ENCODE results near the gene ZFP64.
"Not testable (repeated sequence)": the region's sequence is repeated elsewhere in the genome, so short reads cannot be mapped to it uniquely, and the experiment has no call there.

The ZFP64 gene

DNA sequence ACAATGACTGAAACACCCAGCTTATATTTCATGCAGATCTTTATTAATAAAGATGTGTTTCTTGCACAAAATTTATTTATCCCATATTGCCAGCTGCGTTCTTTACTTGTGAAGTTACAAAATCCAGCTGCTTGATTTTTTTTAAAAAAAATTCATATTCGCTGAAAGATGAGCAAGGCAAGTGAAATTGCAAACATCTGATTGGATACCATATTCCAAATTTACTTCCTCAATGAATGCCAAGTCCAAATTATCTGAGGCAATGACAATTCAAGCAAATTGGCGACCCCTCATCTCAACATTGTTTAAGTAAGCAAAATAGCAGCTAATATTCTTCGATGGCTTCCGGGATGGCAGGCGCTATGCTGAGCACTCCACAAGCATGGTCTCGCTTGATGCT is 37.7 kb downstream of the ZFP64 start:
- no peak for DNase-seq

DNA sequence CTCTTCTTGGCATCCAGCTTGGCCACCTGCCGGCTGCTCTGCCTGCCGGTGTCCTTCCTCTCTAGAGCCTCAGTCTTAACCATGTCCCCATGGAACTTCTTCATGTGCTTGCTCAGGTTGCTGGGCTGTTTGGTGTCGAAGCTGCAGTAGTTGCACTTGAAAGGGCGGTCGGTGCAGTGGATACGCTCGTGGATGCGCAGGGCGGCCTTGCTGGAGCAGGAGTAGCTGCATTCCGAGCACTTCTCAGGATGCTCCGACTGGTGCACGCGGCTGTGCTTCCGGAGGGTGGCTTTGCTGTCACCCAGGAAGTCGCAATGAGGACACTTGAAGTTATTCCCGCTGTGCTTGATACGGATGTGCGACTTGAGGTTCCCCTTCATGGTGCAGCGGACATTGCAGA is 38.7 kb downstream of the ZFP64 start:
- no peak for DNase-seq

DNA sequence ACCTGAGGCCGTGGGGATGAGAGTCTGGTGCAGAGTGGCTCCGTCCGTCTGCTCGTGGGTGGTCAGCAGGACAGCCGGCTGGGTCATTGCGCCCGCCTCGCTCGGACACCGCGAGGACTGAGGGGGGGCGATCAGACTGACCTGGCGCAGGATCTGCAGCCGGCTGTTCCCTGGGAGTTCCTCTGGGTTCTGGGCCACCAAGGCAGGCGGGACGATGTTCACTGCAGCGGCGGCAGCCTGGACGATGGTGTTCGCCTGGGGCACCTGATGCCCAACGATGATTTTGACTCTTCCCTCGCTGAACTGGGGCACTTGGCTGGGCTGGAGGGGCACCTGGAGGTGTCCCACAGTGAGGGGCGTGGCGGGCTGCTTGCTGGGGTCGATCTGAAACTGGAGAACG is 39.2 kb downstream of the ZFP64 start:
- no peak for DNase-seq

DNA sequence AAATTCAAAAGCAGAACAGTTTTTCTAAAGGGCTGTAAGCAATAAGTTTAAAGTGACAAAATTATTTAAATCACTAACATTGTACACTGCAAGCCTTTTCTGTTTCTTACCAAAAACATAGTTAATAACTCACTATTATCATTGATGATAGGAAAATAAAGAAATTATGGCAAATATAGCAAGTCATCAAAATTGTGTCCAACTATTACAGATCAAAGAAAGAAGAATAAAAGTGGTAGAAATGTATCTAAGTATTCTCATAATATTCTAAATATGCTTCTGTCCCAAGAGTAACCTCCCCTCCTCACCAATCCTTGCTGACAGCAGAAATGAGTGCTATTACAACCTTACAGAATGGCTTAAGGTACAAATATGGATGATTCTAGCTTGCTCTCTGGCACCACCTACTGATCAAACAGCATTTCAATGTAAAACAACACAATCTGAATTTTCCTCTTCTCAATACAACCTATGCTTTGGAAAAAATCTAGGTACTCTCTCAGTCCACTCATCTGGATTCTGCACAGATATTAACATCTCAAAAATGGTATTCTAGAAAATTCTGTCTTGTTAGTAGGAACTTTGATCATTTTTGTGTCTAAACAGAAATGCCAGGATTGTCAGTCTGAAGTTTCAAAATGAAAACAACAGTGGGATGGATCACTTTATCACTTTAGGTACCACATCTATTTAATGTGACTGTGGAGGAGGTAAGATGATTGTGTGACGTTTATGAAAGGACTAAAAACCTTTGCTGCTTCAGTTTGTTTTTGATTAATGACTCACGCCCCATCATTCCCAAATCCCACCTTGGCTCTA is 40.9 kb downstream of the ZFP64 start:
- DNase-seq: no peak

DNA sequence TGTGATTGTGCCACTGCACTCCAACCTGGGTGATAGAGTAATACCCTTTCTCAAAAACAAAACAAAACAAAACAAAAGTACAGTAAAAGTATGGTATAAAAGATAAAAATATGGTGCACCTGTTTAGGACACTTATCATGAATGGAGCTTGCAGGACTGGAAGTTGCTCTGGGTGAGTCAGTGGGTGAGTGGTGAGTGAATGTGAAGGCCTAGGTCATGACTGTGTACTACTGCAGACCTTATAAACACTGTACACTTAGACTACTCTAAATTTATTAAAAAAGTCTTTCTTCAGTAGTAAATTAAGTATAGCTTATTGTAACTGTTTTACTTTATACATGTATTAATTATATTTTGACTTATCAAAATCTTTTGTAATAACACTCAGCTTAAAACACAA is 46.0 kb downstream of the ZFP64 start:
- DNase-seq: no peak

DNA sequence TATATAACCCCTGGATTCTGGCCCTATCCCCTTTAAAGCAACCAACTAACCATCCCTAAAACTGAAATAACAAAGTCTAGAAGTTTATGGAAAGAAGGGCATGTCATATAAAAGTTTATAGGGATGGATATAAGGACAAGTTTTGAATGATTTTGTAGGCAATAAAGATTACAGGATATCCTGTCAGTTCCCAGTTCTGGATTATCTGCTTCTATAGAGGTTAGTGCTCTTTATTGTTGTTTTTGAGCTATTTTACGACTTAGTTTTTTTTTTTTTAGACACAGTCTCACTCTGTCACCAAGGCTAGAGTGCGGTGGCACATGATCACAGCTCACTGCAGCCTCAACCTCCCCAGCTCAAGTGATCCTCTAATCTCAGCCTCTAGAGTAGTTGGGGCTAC is 48.3 kb downstream of the ZFP64 start:
- no peak for DNase-seq

DNA sequence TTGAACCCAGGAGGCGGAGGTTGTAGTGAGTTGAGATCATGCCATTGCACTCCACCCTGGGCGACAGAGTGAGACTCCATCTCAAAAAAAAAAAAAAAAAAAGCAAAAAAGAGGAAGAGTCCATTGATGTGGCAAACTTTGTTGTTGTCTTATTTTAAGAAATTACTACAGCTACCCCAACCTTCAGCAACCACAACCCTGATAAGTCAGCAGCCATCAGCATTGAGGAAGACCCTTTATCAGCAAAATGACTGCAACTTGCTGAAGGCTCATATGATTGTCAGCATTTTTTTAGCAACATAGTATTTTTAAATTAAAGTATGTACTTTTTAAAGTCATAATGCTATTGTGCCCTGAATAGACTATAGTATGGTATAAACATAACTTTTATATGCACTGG is 48.8 kb downstream of the ZFP64 start:
- no peak for DNase-seq

DNA sequence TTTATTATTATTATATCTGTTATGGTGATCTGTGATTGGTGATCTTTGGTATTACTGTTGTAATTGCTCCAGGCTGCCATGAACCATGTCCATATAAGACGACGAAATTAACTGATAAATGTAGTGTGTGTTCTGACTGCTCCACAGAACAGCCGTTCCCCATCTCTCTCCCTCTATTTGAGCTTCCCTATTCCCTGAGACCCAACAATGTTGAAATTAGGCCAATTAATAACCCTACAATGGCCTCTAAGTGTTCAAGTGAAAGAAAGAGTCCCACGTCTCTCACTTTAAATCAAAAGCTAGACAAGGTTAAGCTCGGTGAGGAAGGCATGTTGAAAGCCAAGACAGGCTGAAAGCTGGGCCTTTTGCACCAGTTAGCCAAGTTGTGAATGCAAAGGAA is 51.6 kb downstream of the ZFP64 start:
- no peak for DNase-seq

DNA sequence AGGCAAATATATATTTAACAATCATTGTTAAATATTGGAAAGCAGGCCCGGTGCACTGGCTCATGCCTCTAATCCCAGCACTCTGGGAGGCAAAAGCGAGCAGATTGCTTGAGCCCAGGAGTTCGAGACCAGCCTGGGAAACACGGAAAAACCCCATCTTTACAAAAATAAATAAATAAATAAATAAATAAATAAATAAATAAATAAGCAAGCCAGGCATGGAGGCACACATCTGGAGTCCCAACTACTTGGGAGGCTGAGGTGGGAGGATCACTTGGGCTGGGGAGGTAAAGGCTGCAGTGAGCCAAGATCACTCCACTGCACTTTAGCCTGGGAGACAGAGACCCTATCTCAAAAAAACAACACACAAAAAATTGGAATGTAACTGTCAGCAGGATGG is 53.7 kb downstream of the ZFP64 start:
- no peak for DNase-seq

DNA sequence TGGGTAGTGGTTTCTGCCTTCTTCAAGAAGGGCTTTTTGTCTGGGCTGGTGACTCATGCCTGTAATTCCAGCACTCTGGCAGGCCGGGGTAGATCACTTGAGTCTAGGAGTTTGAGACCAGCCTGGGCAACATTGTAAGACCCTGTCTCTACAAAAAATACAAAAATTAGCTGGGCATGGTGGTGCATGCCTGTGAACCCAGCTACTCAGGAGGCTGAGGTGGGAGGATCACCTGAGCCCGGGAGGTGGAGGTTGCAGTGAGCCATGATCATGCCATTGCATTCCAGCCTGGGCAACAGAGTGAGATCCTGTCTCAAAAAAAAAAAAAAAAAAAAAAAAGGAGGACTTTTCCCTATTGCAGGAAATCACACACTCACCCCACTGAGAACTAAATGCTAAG is 57.9 kb downstream of the ZFP64 start:
- DNase-seq: not testable (repeated sequence)

DNA sequence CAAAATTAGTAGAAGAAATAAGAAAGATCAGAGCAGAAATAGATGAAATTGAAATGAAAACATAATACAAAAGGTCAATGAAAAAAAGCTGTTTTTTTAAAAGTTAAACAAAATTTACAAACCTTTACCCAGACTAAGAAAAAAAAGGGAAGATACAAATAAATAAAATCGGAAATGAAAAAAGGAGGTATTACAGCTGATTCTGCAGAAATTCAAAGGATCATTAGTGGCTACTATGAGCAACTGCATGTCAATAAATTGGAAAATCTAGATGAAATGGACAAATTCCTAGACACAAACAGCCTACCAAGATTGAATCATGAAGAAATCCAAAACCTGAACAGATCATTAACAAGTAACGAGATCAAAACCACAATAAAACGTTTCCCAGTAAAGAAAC is 59.2 kb downstream of the ZFP64 start:
- DNase-seq: no peak

DNA sequence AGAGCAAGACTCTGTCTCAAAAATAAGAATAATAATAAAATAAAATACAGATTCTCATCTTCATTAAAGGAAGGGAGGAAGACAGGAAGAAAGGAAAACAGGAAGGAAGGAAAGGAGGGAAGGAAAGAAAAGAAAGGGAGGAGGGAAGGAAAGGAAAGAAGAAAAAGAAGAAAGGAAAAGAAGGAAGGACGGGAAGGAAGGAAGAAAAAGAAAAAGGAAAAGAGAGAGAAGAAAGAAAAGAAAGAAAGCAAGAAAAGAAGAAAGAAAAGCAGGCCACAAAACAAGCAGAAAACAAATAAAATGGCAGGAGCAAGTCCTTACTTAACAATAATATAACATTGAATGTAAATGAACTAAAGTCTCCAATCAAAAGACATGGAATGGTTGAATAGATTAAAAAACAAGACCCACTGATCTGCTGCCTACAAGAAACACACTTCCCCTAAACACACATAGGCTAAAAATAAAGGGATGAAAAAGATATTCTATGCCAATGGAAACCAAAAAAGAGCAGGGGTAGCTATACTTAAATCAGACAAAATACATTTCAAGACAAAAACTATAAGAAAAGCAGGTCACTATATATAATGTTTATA is 60.4 kb downstream of the ZFP64 start:
- DNase-seq: no peak

DNA sequence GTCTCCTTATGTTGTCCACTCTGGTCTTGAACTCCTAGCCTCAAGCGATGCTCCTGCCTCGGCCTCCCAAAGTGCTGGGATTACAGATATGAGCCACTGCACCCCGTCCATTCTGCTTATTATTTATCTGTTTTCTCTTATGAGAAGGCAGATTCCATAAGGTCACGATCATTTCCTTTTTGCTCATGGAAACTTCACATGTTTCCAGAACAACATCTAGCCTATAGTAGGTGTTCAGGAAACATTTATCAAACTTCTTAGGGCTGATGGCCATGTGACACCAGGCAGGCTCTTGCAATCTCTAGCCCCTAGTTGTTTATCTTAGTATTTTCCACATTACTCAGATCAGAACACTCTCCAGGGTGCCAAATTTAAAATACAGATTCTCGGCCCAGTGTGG is 61.2 kb downstream of the ZFP64 start:
- DNase-seq: no peak

DNA sequence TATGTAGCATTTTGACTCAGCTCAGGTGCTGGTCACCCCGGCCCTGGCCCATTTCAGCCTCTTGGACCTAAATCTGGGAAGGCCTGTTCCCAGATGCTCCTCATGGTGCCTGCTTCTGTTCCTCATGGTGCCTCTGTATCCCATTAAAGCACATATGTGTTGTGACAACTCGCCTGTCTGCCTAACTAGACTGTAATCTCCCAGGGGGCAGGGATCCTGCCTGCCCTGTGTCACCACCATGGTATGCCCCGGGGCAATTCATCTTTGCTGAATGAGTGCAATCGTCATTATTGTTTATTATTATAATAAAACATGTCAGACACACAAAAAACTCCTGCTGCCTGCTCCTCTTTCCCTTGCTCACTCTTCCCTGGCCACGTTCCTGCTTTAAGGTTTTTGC is 62.0 kb downstream of the ZFP64 start:
- no peak for DNase-seq

DNA sequence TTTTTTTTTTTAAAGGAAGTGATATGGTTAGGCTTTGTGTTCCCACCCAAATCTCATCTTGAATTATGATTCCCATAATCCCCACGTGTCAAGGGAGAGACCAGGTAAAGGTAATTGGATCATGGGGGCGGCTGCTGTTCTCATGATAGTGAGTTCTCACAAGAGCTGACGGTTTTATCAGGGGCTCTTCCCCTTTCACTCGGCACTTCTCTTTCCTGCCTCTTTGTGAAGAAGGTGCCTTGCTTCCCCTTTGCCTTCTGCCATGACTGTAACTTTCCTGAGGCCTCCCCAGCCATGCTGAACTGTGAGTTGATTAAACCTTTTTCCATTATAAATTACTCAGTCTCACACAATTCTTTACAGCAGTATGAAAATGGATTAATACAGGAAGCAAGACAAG is 64.3 kb downstream of the ZFP64 start:
- no peak for DNase-seq

DNA sequence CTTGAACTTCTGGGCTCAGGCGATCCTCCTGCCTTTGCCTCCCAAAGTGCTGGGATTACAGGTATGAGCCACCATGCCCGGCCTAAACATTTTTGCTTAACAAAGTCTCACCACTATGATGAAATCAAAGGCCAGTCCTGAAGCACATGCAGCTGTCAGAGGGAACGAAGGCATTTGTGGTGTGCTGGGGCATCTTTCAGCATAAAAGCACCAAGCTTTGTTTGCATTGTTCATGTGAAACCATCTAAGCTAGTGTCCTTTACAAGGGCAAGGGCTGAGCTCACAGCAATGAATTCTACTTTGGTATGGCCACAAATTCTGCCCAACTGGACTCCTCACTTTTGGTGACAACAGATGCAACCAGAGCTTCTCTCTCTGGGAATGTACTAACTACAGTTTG is 66.8 kb downstream of the ZFP64 start:
- no peak for DNase-seq

DNA sequence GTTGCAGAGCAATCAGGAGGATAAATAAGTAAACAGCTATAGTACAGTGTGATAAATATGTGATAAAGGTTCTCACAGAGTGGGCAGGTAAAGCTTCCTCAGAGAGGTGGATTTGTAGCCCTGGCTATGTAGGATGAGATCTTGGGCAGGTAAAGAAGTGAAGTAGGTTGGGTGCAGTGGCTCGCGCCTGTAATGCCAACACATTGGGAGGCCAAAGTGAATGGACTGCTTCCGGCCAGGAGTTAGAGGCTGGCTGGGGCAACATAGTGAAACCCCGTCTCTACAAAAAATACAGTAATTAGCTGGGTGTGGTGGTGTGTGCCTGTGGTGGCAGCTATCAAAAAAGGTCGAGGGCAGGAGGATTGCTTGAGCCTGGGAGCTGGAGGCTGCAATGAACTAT is 72.9 kb downstream of the ZFP64 start:
- no peak for DNase-seq

DNA sequence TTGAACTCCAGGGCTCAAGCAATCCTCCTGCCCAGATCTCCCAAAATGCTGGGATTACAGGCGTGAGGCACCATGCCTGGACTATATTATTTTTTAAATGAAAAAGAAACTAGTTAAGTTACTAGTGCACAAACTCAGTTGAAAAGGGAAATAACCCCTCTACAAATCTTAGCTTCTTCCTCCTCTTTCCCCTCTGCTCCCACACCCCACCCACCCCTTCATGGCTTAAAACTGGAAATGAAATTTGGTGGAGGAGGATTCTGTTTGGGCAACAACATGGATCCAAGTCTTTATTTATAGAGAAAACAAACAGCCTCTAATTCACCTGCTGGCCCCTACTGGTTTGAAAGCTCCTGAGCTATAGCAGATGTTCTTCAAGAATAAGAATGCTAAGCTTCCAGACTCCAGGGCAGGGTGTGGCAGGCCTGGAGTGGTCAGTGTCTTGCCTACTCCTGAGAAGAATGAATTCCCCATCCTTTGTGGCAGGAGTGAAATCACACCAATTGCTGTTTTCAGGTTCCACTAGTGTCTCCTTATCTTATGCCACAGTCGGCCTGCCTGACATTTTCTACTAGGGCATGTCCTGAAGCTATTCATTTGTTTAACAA is 73.5 kb downstream of the ZFP64 start:
- DNase-seq: no peak

DNA sequence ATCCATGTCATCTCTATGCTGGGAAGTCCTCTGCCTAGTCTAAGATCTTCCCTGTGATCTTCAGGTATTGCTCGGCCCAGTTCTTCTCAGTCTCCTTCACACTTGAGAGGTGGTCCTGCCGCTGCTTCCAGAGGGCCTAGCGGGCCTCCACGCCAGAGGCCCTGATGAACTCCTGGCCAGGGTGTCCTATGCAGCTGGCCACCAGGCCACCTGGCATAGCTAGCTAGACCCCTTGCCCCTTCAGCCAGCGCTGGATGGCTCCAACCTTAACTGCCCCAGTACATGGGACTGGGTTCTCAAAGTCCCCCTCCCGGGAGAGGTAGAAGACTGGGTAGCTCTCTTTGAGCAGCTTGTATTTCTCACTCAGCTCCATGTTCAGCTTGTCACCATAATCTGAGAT is 81.1 kb downstream of the ZFP64 start:
- DNase-seq: no peak

DNA sequence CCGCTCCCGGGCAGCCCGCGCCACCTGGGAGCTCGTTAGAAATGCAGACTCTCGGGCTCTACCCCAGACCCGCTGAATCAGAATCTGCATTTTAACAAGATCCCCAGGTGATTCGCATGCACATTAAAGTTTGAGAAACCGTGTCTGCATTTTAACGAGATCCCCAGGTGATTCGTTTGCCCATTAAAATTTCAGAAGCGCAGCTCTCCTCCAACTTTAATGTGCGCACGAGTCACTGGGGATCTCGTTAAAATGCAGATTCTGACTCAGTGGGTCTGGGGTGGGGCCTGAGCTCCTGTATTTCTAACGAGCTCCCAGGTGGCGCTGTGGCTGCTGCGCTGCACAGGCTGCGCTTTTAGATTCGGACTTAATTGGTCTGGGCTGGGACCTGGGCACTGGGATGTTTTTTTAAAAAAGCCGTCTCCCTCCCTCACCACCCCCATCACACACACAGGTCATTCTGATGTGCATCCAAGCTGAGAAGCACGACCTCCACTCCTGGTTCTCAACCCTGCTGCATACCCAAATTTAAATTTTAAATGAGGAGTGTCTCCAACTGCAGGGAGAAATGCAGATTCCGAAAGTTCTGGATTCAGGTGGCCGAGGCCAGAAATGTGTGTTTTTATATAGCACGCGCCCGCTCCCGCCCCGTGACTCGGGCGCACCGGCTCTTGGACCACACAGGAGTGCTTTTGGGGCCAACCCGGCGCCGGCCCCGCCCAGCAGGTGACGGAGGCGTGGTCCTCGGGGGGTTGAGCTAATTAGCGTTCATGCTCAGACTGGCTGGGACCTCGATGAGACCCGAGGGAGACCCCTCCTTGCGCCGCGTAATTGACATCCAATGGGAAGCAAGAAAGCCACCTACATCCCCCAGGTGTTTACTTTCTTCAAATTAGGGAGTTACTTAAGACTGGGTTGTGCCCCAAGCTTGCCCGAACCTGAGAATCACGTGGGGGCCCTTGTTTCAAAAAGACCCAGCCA is 85.8 kb downstream of the ZFP64 start:
- DNase-seq: peak; percentile 62 to 64

DNA sequence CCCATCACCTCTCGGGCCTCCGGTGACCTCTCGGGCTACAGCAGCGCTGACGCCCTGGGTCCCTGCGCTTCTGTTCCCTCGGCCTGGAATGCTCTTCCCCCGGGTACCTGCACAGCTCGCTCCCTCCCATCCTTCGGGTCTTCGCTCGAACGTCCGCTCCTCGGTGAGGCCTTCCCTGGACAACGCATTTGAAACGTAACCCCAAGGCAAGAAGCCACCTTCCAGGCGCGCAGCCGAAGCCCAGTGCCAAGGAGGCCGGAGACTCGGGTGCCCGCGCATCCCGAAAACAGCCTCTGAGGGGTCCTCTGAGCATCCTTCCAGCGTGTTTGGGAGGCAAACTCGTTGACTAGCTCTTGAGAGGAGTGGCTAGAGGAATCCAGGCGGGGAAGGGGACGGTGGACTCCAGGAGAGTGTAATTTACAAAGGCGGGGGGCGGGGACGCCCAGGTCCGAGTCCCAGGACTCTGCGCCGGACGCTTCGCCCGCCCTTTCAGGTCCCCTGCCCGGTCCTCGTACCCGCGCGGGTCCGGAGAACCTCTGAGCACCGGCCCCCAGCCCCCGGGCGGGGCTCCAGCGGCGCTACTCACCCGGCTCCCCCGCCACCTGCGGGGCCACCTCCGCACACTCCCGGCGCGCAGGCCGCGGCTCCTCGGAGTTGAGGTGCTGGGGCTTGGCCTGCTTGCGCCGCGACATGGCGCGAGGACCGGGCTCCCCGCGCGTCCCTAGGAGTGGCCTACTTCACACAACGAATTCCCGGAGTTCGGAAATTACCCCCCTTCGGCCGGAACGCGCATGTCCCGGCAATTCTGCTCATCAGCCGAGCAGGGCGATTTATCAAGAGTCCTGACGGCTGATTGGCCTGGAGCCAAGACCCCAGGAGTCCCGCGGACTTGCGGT is 86.8 kb downstream of the ZFP64 start:
- peak; percentile 32 to 35 for DNase-seq

DNA sequence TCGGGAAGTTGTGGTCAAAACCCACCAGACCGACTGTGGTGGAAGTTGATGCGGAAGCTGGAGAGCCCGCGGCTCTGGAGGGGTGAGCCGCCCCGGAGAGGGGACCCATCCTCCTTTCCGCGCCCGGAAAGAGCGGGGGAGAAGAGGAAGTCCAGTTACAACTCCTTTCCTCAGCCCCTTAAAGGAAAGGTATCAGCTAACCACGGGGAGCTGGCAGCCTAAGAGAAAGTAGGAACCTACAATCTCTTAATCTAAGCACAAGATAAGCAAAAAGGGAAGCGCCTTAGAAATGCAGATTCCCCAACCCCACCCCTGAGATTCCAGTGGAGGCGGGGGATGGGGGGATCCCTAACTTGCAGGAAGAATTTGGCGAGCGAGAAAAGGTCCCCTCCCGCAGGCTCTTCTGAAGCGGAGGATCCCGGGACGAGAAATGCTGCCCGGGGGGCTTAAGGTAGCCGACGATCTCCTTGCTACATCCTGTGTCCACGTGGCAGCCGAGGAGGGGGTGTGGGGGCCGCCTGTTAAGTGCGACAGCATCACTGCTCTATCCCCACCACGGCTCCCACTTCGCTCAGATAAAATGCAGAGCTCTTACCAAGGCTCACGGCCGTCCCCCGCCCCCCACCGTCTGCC is 87.5 kb downstream of the ZFP64 start:
- peak in 1 of 2 experiments; percentile 16 for DNase-seq
